Smooth muscle cell (in vitro differentiated cells): ENCODE measurements around the gene ZNF786. TPM values are rescaled to one million over a fixed set of nuclear protein-coding genes. Genes with fewer than 3 reads are reported as not detected.
A peak's percentile ranks its signal among the peaks of the same experiment; 100 is the strongest.

Source experiments
- DNase-seq: peaks from one replicate; lab custom pipeline; 2025; ENCODE audit not compliant: unreplicated experiment; lab: John Stamatoyannopoulos, UW
- H2AFZ ChIP-seq: fragments of 200-600 bp; sonication (generic); 2 replicates; pipeline ENCODE4 v1.6.0; 2016; ENCODE audit warnings: antibody characterized with exemption, low read depth, mild to moderate bottlenecking
- H3F3A ChIP-seq: fragments of 200-600 bp; sonication (generic); 2 replicates; pipeline ENCODE4 v1.6.0; 2017; ENCODE audit warnings: antibody characterized with exemption, low read depth
- H3K27ac ChIP-seq: fragments of 200-600 bp; sonication (generic); 2 replicates; pipeline ENCODE4 v1.5.1; 2016; ENCODE audit warnings: low read depth, mild to moderate bottlenecking
- H3K27me3 ChIP-seq: fragments of 200-600 bp; sonication (generic); 2 replicates; pipeline ENCODE4 v1.6.1; 2016; ENCODE audit warnings: low read depth, mild to moderate bottlenecking
- H3K36me3 ChIP-seq: fragments of 200-600 bp; sonication (generic); 2 replicates; pipeline ENCODE4 v1.5.1; 2016; ENCODE audit warnings: low read depth
- H3K4me1 ChIP-seq: fragments of 200-600 bp; sonication (generic); 2 replicates; pipeline ENCODE4 v1.5.1; 2016; ENCODE audit warnings: low read depth
- H3K4me2 ChIP-seq: fragments of 200-600 bp; sonication (generic); 2 replicates; pipeline ENCODE4 v1.6.0; 2016; ENCODE audit warnings: mild to moderate bottlenecking
- H3K4me3 ChIP-seq: fragments of 200-600 bp; sonication (generic); 2 replicates; pipeline ENCODE4 v1.5.1; 2016; ENCODE audit warnings: mild to moderate bottlenecking
- H3K79me2 ChIP-seq: fragments of 200-600 bp; sonication (generic); 2 replicates; pipeline ENCODE4 v1.6.0; 2016; ENCODE audit warnings: low read depth, mild to moderate bottlenecking
- H3K9ac ChIP-seq: fragments of 200-600 bp; sonication (generic); 2 replicates; pipeline ENCODE4 v1.6.0; 2016; ENCODE audit warnings: low read depth
- H3K9me3 ChIP-seq: fragments of 200-600 bp; sonication (generic); replicated peaks from 2 replicates; pipeline ENCODE4 v1.5.1; 2016; ENCODE audit warnings: low read depth
- H4K20me1 ChIP-seq: fragments of 200-600 bp; sonication (generic); 2 replicates; pipeline ENCODE4 v1.6.0; 2016; ENCODE audit warnings: low read depth
- WGBS: methylation state at CpG from one replicate; pipeline ENCODE4 v1.1.7; 2016; ENCODE audit warnings: low lambda C conversion rate; 5-methylcytosine and 5-hydroxymethylcytosine counted together
- polyA plus RNA-seq: library from polyadenylated mRNA; unstranded; fragments of >200 nt; fragmentation: Nextera tagmentation; extraction: Ambion mirVana; gene quantifications from 2 replicates; pipeline ENCODE4 v1.2.1, GENCODE V29; 2016
- total RNA-seq: library from RNA; depleted of rRNA; stranded (reverse); fragments of >200 nt; gene quantifications from 2 replicates; pipeline ENCODE4 v1.2.3, GENCODE V29; 2014
- TF ChIP-seq, protein P1 (sequence below): fragments of 200-600 bp; sonication (generic); IDR thresholded peaks from 2 replicates; pipeline ENCODE4 v1.5.1; 2017; ENCODE audit warnings: borderline replicate concordance, mild to moderate bottlenecking, antibody characterized with exemption; ENCODE audit not compliant: insufficient read depth, poor library complexity, severe bottlenecking

The ZNF786 gene
- total and polyA plus RNA-seq, 2 experiments from 2014 or later: 2.2 to 2.3 TPM

DNA sequence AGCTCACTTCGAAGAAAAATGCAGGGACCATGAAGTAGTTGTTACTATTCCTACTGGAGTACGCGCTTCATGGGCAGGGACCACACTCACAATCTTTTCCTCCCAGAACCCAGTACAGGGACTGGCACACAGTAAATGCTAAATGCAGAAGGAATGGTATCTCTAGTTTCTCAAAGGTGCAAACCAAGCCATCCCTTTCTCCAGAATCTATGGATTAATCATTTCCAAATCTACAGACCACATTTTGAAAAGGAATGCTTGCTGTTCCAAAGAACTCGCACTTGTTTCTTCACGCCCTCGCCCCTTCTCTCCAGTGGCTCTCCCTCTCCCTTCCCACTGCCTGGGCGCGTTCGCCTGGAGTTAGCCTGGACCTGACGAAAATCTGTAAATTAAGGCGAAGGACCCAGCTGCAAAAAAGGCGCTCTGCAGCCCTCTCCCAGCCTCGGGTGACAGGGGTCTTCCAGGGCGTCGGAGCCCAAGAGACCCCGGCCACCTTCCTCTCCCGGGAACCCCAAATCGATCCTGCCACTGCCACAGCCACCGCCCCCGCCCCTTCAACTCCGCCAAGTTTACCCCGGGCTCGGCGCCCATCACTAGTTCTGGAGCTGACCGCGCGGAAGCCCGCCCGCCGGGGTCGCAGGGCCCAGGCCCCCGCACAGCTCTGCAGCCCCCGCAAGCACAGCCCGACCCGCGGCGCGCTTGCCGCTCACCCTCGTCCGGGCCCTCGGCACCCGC lies 62.7 kb downstream of the ZNF786 start:
- peak overlapping the region; percentile 81 for H3K4me3 ChIP-seq
- peaks cover 9% of the 10 kb centered on the region for H3K4me1 ChIP-seq
- peaks cover 54% of the 10 kb centered on the region for H3K79me2 ChIP-seq
- peaks cover 26% of the 10 kb centered on the region for H4K20me1 ChIP-seq
- 2% methylated on average over 39 of the region's 43 CpGs for WGBS
- peak overlapping the region; percentile 72 for H3K27ac ChIP-seq
- H3K9me3 ChIP-seq: no peaks in the 10 kb centered on the region
- no peaks in the 10 kb centered on the region for H3K27me3 ChIP-seq
- H2AFZ ChIP-seq: peak overlapping the region; percentile 61
- H3K9ac ChIP-seq: peak overlapping the region; percentile 75
- TF ChIP-seq, protein P1, sequence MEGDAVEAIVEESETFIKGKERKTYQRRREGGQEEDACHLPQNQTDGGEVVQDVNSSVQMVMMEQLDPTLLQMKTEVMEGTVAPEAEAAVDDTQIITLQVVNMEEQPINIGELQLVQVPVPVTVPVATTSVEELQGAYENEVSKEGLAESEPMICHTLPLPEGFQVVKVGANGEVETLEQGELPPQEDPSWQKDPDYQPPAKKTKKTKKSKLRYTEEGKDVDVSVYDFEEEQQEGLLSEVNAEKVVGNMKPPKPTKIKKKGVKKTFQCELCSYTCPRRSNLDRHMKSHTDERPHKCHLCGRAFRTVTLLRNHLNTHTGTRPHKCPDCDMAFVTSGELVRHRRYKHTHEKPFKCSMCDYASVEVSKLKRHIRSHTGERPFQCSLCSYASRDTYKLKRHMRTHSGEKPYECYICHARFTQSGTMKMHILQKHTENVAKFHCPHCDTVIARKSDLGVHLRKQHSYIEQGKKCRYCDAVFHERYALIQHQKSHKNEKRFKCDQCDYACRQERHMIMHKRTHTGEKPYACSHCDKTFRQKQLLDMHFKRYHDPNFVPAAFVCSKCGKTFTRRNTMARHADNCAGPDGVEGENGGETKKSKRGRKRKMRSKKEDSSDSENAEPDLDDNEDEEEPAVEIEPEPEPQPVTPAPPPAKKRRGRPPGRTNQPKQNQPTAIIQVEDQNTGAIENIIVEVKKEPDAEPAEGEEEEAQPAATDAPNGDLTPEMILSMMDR: no peak
- H3K36me3 ChIP-seq: no peaks in the 10 kb centered on the region
- DNase-seq: no peak
- H3K4me2 ChIP-seq: peak overlapping the region; percentile 96
- H3F3A ChIP-seq: peaks cover 14% of the 10 kb centered on the region

DNA sequence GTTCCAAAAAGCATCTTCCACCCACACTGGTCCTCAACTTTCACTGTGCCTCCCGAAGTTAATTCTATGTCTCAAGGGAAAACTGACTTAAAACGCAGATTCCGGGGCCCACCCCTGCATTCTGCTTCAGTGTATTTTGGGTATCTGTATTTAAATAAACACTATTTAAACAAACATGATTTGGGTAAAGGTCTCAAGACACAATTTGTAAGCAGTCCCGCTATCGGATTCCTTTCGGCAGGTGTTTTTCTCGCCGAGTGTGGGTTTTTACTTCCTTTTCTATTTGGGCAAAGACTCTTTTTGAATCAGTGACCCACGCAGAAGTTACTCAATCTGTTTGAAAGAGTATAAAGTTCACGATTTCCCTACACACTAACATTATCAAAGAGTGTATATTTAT lies 63.5 kb downstream of the ZNF786 start:
- Histone ChIP-seq H4K20me1 (peaks cover 33% of the 10 kb centered on the region), H3K9me3 (no peaks in the 10 kb centered on the region), H2AFZ (no peak overlapping the region), H3K4me1 (peaks cover 9% of the 10 kb centered on the region), H3K27me3 (no peaks in the 10 kb centered on the region), H3K79me2 (peaks cover 62% of the 10 kb centered on the region), H3K4me2 (peak overlapping the region; percentile 96), H3K4me3 (peak overlapping the region; percentile 81), H3K9ac (peak overlapping the region; percentile 75), H3K36me3 (no peaks in the 10 kb centered on the region), H3K27ac (peak overlapping the region; percentile 72), H3F3A (peaks cover 14% of the 10 kb centered on the region)
- WGBS: 63% methylated on average over 10 of the region's 10 CpGs
- TF ChIP-seq, protein P1: no peak
- no peak for DNase-seq

DNA sequence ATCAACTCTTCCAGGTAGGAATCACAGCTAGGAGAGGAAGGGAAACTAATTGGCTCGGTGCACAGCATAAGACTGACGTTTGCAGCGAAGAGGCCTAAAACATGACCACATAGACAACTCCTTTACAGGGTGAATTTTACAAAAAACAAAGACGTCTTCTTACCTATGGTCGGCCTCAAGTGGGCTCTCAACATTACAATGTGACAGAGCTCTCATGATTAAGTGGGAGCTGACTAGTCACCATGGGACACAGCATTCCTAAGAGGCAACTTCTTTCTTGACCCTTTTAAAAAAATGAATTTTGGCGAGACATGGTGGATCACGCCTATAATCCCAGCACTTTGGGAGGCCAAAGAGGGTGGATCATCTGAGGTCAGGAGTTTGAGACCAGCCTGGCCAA lies 66.9 kb downstream of the ZNF786 start:
- Histone ChIP-seq H3K4me1 (peaks cover 9% of the 10 kb centered on the region), H3K27ac (peak overlapping the region; percentile 28), H4K20me1 (peaks cover 61% of the 10 kb centered on the region), H3K36me3 (no peaks in the 10 kb centered on the region), H3K4me2 (no peak overlapping the region), H3K79me2 (peaks cover 85% of the 10 kb centered on the region), H3K9ac (no peak overlapping the region), H3F3A (no peaks in the 10 kb centered on the region), H3K27me3 (no peaks in the 10 kb centered on the region), H3K9me3 (no peaks in the 10 kb centered on the region), H2AFZ (no peak overlapping the region), H3K4me3 (no peak overlapping the region)
- TF ChIP-seq, protein P1: no peak
- no peak for DNase-seq
- WGBS: 83% methylated on average over 7 of the region's 7 CpGs

DNA sequence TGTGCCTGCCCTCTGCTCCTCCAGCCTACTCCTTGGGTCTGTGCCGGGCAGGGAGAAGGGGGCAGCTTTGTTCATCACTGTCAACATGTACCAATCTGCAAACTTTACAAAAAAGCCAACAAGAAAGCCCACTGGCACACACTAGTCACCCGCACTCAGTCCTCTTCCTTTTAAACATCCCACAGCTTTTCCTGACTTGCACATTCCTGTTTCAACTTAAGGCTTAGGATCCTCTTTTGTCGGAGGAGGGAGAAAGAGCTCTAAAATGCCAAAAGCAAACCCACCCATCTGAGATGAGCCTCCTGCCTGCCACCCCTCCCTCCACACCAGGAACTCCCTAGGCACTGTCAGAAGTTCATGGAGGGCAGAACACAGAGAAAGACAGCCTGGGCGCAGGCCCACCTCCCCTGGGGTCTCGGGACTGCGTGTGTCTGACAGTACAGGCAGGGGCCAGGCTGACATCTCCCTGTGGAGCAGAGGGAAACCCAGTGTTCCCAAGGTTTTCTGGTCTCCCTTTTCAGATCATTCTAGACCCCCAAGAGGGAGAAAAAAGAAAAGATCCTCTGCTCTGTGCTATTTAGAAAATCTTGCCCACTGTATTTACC lies 67.7 kb downstream of the ZNF786 start:
- H4K20me1 ChIP-seq: peaks cover 67% of the 10 kb centered on the region
- 86% methylated on average over 6 of the region's 6 CpGs for WGBS
- DNase-seq: no peak
- H3K27ac ChIP-seq: no peak overlapping the region
- peaks cover 85% of the 10 kb centered on the region for H3K79me2 ChIP-seq
- H3K4me2 ChIP-seq: no peak overlapping the region
- no peaks in the 10 kb centered on the region for H3K27me3 ChIP-seq
- no peak overlapping the region for H3K9ac ChIP-seq
- no peaks in the 10 kb centered on the region for H3K9me3 ChIP-seq
- H3K4me1 ChIP-seq: peaks cover 9% of the 10 kb centered on the region
- H2AFZ ChIP-seq: no peak overlapping the region
- TF ChIP-seq, protein P1: no peak
- H3K4me3 ChIP-seq: no peak overlapping the region
- H3K36me3 ChIP-seq: no peaks in the 10 kb centered on the region
- no peaks in the 10 kb centered on the region for H3F3A ChIP-seq
